Activated CD4-positive, alpha-beta memory T cell treated with anti-CD3 and anti-CD28 coated beads, Interleukin-2, amount 10 ng/mL, durations not matched to agents 7 days and 5 days (primary cell): ENCODE data around the gene NAV2. TPM values are rescaled to one million over a fixed set of nuclear protein-coding genes. Genes with fewer than 3 reads are reported as not detected.

Source experiments
- CTCF ChIA-PET: fragments of 350-600 bp; sonication (Branson Sonifier 250); formaldehyde crosslinking; loops from one replicate; lab custom pipeline; 2021; ENCODE audit warnings: antibody characterized with exemption, inconsistent platforms; lab: Charles Lee
- POLR2A ChIA-PET: fragments of 350-600 bp; sonication (Branson Sonifier 250); formaldehyde crosslinking; loops from one replicate; lab custom pipeline; 2021; ENCODE audit warnings: antibody characterized with exemption; lab: Charles Lee
- DNase-seq: peaks from one replicate; pipeline ENCODE4 v3.0.0-alpha.2; 2020
- H3K27ac Mint-ChIP-seq: one replicate; pipeline ENCODE4 v1.8.0; 2021; ENCODE audit warnings: mild to moderate bottlenecking, mixed read lengths
- H3K27me3 Mint-ChIP-seq: one replicate; pipeline ENCODE4 v1.8.0; 2021; ENCODE audit warnings: mixed read lengths
- H3K36me3 Mint-ChIP-seq: one replicate; pipeline ENCODE4 v1.8.0; 2021; ENCODE audit warnings: low read depth, mixed read lengths
- H3K4me1 Mint-ChIP-seq: one replicate; pipeline ENCODE4 v1.8.0; 2021; ENCODE audit warnings: mixed read lengths
- H3K4me3 Mint-ChIP-seq: one replicate; pipeline ENCODE4 v1.8.0; 2021; ENCODE audit warnings: mild to moderate bottlenecking, mixed read lengths
- H3K9me3 Mint-ChIP-seq: one replicate; pipeline ENCODE4 v1.8.0; 2021; ENCODE audit warnings: mixed read lengths
- total RNA-seq, 2 experiments: library from RNA; stranded (reverse); gene quantifications; one replicate each; pipeline ENCODE4 v1.2.3, GENCODE V29; 2021

The NAV2 gene
- total RNA-seq, 2 experiments from 2014 or later: 0.53 to 0.70 TPM

GRCh38 chr11:20038412-20038811, 325.8 kb downstream of the NAV2 start:
- CTCF ChIA-PET: no interaction called here
- H3K9me3 Mint-ChIP-seq: no peaks in the 10 kb centered on the region
- H3K36me3 Mint-ChIP-seq: no peaks in the 10 kb centered on the region
- no peak overlapping the region for H3K27ac Mint-ChIP-seq
- no peak for DNase-seq
- H3K4me1 Mint-ChIP-seq: no peaks in the 10 kb centered on the region
- POLR2A ChIA-PET: no interaction called here
- no peak overlapping the region for H3K4me3 Mint-ChIP-seq
- H3K27me3 Mint-ChIP-seq: peaks cover 3% of the 10 kb centered on the region

- Mint-ChIP-seq H3K27me3 (peaks cover 3% of the 10 kb centered on the region), H3K9me3 (no peaks in the 10 kb centered on the region), H3K36me3 (no peaks in the 10 kb centered on the region), H3K27ac (no peak overlapping the region), H3K4me3 (no peak overlapping the region), H3K4me1 (no peaks in the 10 kb centered on the region)
- DNase-seq: no peak
- ChIA-PET POLR2A (no interaction called here), CTCF (no interaction called here)
These were observed 326.3 kb downstream of the NAV2 start for GRCh38 chr11:20038972-20039371.

GRCh38 chr11:20041499-20041898, 328.9 kb downstream of the NAV2 start:
- Mint-ChIP-seq H3K36me3 (no peaks in the 10 kb centered on the region), H3K27ac (no peak overlapping the region), H3K4me1 (no peaks in the 10 kb centered on the region), H3K27me3 (peaks cover 1% of the 10 kb centered on the region), H3K4me3 (no peak overlapping the region), H3K9me3 (no peaks in the 10 kb centered on the region)
- ChIA-PET CTCF (no interaction called here), POLR2A (no interaction called here)
- DNase-seq: no peak

- Mint-ChIP-seq H3K27me3 (peaks cover 1% of the 10 kb centered on the region), H3K27ac (no peak overlapping the region), H3K9me3 (no peaks in the 10 kb centered on the region), H3K36me3 (no peaks in the 10 kb centered on the region), H3K4me3 (no peak overlapping the region), H3K4me1 (no peaks in the 10 kb centered on the region)
- ChIA-PET POLR2A (no interaction called here), CTCF (interaction anchor here (0.5 to 1.5 kb wide), 2 partner anchors 8 to 90 kb away, joined by 3 to 5 read pairs; no protein-coding TSS in a partner anchor)
- DNase-seq: no peak
These were observed 329.5 kb downstream of the NAV2 start for GRCh38 chr11:20042045-20042639.

- CTCF ChIA-PET: interaction anchor here (0.5 to 1.5 kb wide), 2 partner anchors 9 to 91 kb away, joined by 3 to 5 read pairs; no protein-coding TSS in a partner anchor
- H3K4me3 Mint-ChIP-seq: no peak overlapping the region
- no peak overlapping the region for H3K27ac Mint-ChIP-seq
- peaks cover 1% of the 10 kb centered on the region for H3K27me3 Mint-ChIP-seq
- no peaks in the 10 kb centered on the region for H3K4me1 Mint-ChIP-seq
- no peaks in the 10 kb centered on the region for H3K9me3 Mint-ChIP-seq
- no peaks in the 10 kb centered on the region for H3K36me3 Mint-ChIP-seq
- DNase-seq: no peak
- POLR2A ChIA-PET: no interaction called here
These were observed 330.2 kb downstream of the NAV2 start for GRCh38 chr11:20042811-20043341.

GRCh38 chr11:20043992-20044391, 331.4 kb downstream of the NAV2 start:
- no peak for DNase-seq
- H3K4me1 Mint-ChIP-seq: no peaks in the 10 kb centered on the region
- POLR2A ChIA-PET: no interaction called here
- no peak overlapping the region for H3K27ac Mint-ChIP-seq
- H3K36me3 Mint-ChIP-seq: no peaks in the 10 kb centered on the region
- H3K4me3 Mint-ChIP-seq: no peak overlapping the region
- peaks cover 1% of the 10 kb centered on the region for H3K27me3 Mint-ChIP-seq
- no peaks in the 10 kb centered on the region for H3K9me3 Mint-ChIP-seq
- CTCF ChIA-PET: no interaction called here

GRCh38 chr11:20045098-20045688, 332.6 kb downstream of the NAV2 start:
- Mint-ChIP-seq H3K36me3 (no peaks in the 10 kb centered on the region), H3K27me3 (peaks cover 1% of the 10 kb centered on the region), H3K9me3 (no peaks in the 10 kb centered on the region), H3K4me1 (no peaks in the 10 kb centered on the region), H3K4me3 (no peak overlapping the region), H3K27ac (no peak overlapping the region)
- ChIA-PET POLR2A (no interaction called here), CTCF (no interaction called here)
- DNase-seq: no peak

GRCh38 chr11:20046416-20046815, 333.8 kb downstream of the NAV2 start:
- Mint-ChIP-seq H3K27me3 (peaks cover 1% of the 10 kb centered on the region), H3K27ac (no peak overlapping the region), H3K9me3 (no peaks in the 10 kb centered on the region), H3K36me3 (no peaks in the 10 kb centered on the region), H3K4me1 (no peaks in the 10 kb centered on the region), H3K4me3 (no peak overlapping the region)
- ChIA-PET POLR2A (no interaction called here), CTCF (no interaction called here)
- DNase-seq: no peak

GRCh38 chr11:20047006-20047768, 334.6 kb downstream of the NAV2 start:
- H3K9me3 Mint-ChIP-seq: no peaks in the 10 kb centered on the region
- ChIA-PET CTCF (no interaction called here), POLR2A (no interaction called here)
- peaks cover 1% of the 10 kb centered on the region for H3K27me3 Mint-ChIP-seq
- no peak overlapping the region for H3K4me3 Mint-ChIP-seq
- no peak overlapping the region for H3K27ac Mint-ChIP-seq
- no peaks in the 10 kb centered on the region for H3K4me1 Mint-ChIP-seq
- no peak for DNase-seq
- H3K36me3 Mint-ChIP-seq: no peaks in the 10 kb centered on the region

- Mint-ChIP-seq H3K9me3 (no peaks in the 10 kb centered on the region), H3K27me3 (peaks cover 1% of the 10 kb centered on the region), H3K36me3 (no peaks in the 10 kb centered on the region), H3K4me3 (no peak overlapping the region), H3K27ac (no peak overlapping the region), H3K4me1 (no peaks in the 10 kb centered on the region)
- CTCF ChIA-PET: no interaction called here
- DNase-seq: no peak
- POLR2A ChIA-PET: no interaction called here
These were observed 335.1 kb downstream of the NAV2 start for GRCh38 chr11:20047769-20048154.

GRCh38 chr11:20048246-20048645, 335.6 kb downstream of the NAV2 start:
- CTCF ChIA-PET: interaction anchor here (1.0 kb wide), 1 partner anchor 95 kb away, joined by 3 read pairs; no protein-coding TSS in a partner anchor

GRCh38 chr11:20048707-20049106, 336.1 kb downstream of the NAV2 start:
- POLR2A ChIA-PET: no interaction called here
- H3K4me1 Mint-ChIP-seq: no peaks in the 10 kb centered on the region
- no peaks in the 10 kb centered on the region for H3K36me3 Mint-ChIP-seq
- no peaks in the 10 kb centered on the region for H3K9me3 Mint-ChIP-seq
- CTCF ChIA-PET: interaction anchor here (1.0 kb wide), 1 partner anchor 96 kb away, joined by 3 read pairs; no protein-coding TSS in a partner anchor
- no peak overlapping the region for H3K4me3 Mint-ChIP-seq
- H3K27ac Mint-ChIP-seq: no peak overlapping the region
- DNase-seq: no peak
- H3K27me3 Mint-ChIP-seq: no peaks in the 10 kb centered on the region

More at GRCh38 chr11:20048246-20048645, 335.6 kb downstream of the NAV2 start:
- H3K36me3 Mint-ChIP-seq: no peaks in the 10 kb centered on the region
- peaks cover 1% of the 10 kb centered on the region for H3K27me3 Mint-ChIP-seq
- H3K4me3 Mint-ChIP-seq: no peak overlapping the region
- no peak overlapping the region for H3K27ac Mint-ChIP-seq
- H3K4me1 Mint-ChIP-seq: no peaks in the 10 kb centered on the region
- POLR2A ChIA-PET: no interaction called here
- DNase-seq: no peak
- no peaks in the 10 kb centered on the region for H3K9me3 Mint-ChIP-seq

GRCh38 chr11:20049231-20049630, 336.6 kb downstream of the NAV2 start:
- Mint-ChIP-seq H3K27me3 (no peaks in the 10 kb centered on the region), H3K4me1 (no peaks in the 10 kb centered on the region), H3K27ac (no peak overlapping the region), H3K36me3 (no peaks in the 10 kb centered on the region), H3K4me3 (no peak overlapping the region), H3K9me3 (no peaks in the 10 kb centered on the region)
- ChIA-PET CTCF (interaction anchor here (1.0 kb wide), 1 partner anchor 96 kb away, joined by 3 read pairs; no protein-coding TSS in a partner anchor), POLR2A (no interaction called here)
- DNase-seq: no peak
